ENCODE results near the gene DPH1.
"Not testable (repeated sequence)": the region's sequence is repeated elsewhere in the genome, so short reads cannot be mapped to it uniquely, and the experiment has no call there.

Gene DPH1

GRCh38 chr17:2008332-2009126, 21.4 kb upstream of the DPH1 start:
- DNase-seq (ENCODE audit: low read depth), result no peak
- TF ChIP-seq, protein P1, sequence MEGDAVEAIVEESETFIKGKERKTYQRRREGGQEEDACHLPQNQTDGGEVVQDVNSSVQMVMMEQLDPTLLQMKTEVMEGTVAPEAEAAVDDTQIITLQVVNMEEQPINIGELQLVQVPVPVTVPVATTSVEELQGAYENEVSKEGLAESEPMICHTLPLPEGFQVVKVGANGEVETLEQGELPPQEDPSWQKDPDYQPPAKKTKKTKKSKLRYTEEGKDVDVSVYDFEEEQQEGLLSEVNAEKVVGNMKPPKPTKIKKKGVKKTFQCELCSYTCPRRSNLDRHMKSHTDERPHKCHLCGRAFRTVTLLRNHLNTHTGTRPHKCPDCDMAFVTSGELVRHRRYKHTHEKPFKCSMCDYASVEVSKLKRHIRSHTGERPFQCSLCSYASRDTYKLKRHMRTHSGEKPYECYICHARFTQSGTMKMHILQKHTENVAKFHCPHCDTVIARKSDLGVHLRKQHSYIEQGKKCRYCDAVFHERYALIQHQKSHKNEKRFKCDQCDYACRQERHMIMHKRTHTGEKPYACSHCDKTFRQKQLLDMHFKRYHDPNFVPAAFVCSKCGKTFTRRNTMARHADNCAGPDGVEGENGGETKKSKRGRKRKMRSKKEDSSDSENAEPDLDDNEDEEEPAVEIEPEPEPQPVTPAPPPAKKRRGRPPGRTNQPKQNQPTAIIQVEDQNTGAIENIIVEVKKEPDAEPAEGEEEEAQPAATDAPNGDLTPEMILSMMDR (IDR thresholded peaks at IDR 0.05; ENCODE audit: control insufficient read depth, insufficient read depth, low read depth, low read length, missing control alignments), result no peak

DNA sequence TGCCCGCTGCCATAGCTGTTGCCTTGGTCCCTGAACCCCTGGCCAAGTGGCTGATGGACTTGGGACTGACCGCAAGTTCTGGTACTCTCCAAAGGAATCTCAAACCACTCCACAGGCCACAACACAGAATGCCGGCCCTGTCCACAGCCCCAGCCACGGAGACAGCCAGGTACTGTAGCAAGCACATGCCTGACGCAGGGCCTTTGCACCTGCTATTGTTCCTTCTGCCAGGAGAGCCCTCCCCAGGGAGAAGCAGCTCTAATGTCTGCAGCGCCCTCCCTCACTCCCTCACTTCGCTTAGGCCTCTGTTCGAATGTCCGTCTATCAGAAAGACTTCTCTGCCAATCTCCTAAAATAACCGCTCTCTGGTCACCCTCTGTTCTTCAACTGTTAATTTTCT, 20.2 kb upstream of the DPH1 start:
- DNase-seq (ENCODE audit: low read depth), result no peak
- H3K4me3 ChIP-seq (ENCODE audit: control insufficient read depth, low read depth, low read length), result no peak overlapping the region

More at GRCh38 chr17:2008332-2009126, 21.4 kb upstream of the DPH1 start:
- H3K4me3 ChIP-seq (ENCODE audit: control insufficient read depth, low read depth, low read length), result no peak overlapping the region

DNA sequence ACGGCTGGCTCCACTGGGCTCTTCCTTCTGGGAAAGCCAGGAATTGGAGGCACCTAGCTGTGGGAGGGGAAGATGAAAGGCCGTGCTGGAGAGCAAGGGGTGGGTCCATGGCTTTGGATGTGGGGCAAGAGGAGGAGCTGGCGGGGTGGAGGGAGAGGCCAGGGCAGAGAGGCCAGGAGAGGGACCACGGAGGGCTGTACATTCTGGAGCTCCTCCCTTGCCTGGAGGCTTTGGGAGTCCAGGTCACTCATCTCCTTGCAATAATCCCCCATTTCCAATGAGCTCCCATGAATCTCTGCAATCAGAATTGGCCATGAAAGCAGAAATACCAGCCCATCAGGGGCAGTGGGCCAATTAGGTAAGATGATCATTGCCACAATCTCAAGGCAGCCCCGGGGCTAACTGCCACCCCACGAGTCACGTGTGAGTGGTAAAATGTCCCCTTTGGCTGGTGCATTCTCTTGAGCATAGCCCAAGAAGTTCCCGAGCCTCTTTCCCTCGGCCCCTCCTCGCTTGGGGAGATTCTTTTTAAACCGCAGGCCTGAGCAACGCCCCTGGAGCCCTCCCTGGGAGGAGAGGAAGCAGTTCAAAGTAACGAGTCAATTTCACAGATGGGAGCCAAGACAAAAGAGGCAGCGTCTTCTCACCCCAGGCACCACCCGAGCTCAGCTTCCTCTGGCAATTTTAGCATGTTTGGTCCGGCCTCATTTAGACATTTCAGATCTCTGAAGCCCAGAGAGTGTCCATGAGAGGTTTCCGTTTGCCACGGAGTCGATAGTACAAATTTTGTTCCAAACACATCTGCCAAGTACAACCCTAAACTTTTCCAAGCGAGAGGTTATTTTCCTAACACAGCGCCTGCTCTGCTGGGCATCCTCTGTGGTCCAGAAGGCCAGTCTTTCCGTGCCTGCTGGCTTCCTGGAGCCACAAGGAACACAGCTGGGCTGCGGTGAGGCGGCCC, 18.3 kb upstream of the DPH1 start:
- TF ChIP-seq, protein P1 (IDR thresholded peaks at IDR 0.05; ENCODE audit: control insufficient read depth, insufficient read depth, low read depth, low read length, missing control alignments), result no peak
- H3K4me3 ChIP-seq (ENCODE audit: control insufficient read depth, low read depth, low read length), result no peak overlapping the region
- DNase-seq (ENCODE audit: low read depth), result no peak

More for the DNA sequence above, 20.2 kb upstream of the DPH1 start:
- TF ChIP-seq, protein P1 (IDR thresholded peaks at IDR 0.05; ENCODE audit: control insufficient read depth, insufficient read depth, low read depth, low read length, missing control alignments), result no peak

DNA sequence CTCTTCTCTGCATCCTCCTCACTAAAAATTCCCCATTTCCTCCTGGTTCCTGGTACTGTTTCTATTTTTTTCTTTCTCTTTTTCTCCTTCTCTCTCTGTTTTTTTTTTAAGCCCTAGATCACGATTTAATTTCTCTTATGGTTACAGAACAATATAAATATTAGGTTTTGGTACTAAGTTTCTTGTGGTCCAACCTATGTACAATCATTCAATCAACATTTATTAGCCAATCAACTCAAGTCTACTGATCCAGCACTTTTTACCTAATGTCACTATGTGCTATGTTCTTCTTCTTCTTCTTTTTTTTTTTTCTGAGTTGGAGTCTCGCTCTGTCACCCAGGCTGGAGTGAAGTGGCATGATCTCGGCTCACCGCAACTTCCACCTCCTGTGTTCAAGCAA, 17.5 kb upstream of the DPH1 start:
- H3K4me3 ChIP-seq (ENCODE audit: control insufficient read depth, low read depth, low read length), result no peak overlapping the region
- TF ChIP-seq, protein P1 (IDR thresholded peaks at IDR 0.05; ENCODE audit: control insufficient read depth, insufficient read depth, low read depth, low read length, missing control alignments), result no peak
- no peak for DNase-seq (ENCODE audit: low read depth)

DNA sequence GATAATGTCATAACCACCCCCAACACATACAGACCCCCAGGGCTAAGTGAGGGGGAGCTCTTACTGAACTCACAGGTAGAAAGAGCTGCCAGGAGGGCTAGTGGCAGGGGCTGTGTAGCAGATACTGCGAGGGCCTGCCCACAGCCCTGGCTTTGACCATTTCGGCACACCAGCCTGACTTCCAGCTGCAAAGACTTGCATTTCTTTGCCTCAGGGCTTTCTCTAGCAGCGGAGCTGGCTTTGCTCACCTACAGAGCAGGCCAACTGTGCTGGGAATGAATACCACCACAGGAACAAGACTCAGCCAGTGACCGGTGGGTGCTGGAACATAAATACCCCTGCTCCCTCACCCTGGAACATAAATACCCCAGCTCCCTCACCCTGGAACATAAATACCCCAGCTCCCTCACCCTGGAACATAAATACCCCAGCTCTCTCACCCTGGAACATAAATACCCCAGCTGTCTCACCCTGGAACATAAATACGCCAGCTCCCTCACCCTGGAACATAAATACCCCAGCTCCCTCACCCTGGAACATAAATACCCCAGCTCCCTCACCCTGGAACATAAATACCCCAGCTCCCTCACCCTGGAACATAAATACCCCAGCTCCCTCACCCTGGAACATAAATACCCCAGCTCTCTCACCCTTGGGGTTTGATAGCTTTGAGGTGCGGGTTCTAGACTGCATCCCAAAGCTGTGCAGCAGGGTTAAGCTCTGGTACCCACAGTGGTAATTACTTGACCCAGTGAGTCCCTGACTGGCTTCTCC, 16.5 kb upstream of the DPH1 start:
- H3K4me3 ChIP-seq (ENCODE audit: control insufficient read depth, low read depth, low read length); DNase-seq (ENCODE audit: low read depth): not testable (repeated sequence)

DNA sequence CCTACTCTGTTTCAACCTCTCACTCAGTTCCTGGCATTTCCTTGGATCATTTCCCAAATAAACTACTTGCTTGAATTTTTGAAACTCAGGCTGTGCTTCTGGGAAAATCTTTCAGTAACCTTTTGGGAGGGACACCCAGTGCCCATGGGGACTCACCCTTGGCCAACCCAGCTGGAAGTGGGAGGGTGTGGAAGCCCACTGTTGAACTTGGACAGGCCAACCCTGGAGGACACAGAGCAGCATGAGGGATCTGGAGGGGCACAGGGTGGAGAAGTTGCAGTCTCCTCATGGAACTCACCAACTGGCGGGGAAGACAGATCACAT, 16.0 kb upstream of the DPH1 start:
- TF ChIP-seq, protein P1 (IDR thresholded peaks at IDR 0.05; ENCODE audit: control insufficient read depth, insufficient read depth, low read depth, low read length, missing control alignments), result no peak
- H3K4me3 ChIP-seq (ENCODE audit: control insufficient read depth, low read depth, low read length), result no peak overlapping the region
- no peak for DNase-seq (ENCODE audit: low read depth)

Measured in AG09309 (cell line).